ENCODE measurements around the gene LCP2. TPM values are rescaled to one million over a fixed set of nuclear protein-coding genes. Genes with fewer than 3 reads are reported as not detected.

The LCP2 gene
- total and polyA plus RNA-seq, 10 of the 15 experiments (the other 5 are each of a cell fraction or from before 2014, with no cell fraction given), result 8.0 to 50.5 (median 20.6) TPM

- no TSS peak for BruUV-seq (replicated peaks)
- intact Hi-C loops (cut with micrococcal nuclease; ENCODE audit: unreplicated experiment) (no loop called here), in situ Hi-C loops (cut with MboI) (no loop called here)
- H3K9me3 ChIP-seq (replicated peaks; ENCODE audit: control insufficient read depth, insufficient read depth, low read length), result no peaks in the 10 kb centered on the region
- H3K36me3 ChIP-seq (ENCODE audit: control insufficient read depth in 2 of 2, insufficient read depth in 2 of 2, low read length in 1 of 2), result no peaks in the 10 kb centered on the region
- SMC1A ChIA-PET (ENCODE audit: uncharacterized antibody, unreplicated experiment), result interaction anchor here (1.2 to 4.6 kb wide), 8 partner anchors 9 to 24 kb away, joined by 3 to 31 read pairs (median 11); partner anchors contain the start of gene LCP2
- TF ChIP-seq SMAD1 (IDR thresholded peaks at IDR 0.05; ENCODE audit: low read depth, partially characterized antibody), result no peak
- TF ChIP-seq EED (IDR thresholded peaks at IDR 0.05; ENCODE audit: low read depth), result no peak
- no peak for TF ChIP-seq SPI1 (IDR thresholded peaks at IDR 0.05; ENCODE audit: borderline replicate concordance, insufficient read depth, low read depth, low read length)
- TF ChIP-seq CBX5 (IDR thresholded peaks at IDR 0.05; ENCODE audit: low read depth), result no peak
- no peak for TF ChIP-seq HDAC6 (IDR thresholded peaks at IDR 0.05; ENCODE audit: unreplicated experiment)
- no peak for TF ChIP-seq STAT1 (conservative IDR thresholded peaks at IDR 0.05)
- TF ChIP-seq TARDBP (IDR thresholded peaks at IDR 0.05; ENCODE audit: borderline replicate concordance), result no peak
- TF ChIP-seq PKNOX1 (IDR thresholded peaks at IDR 0.05), result no peak
- no peak for TF ChIP-seq TCF12 (IDR thresholded peaks at IDR 0.05; ENCODE audit: low read depth, low read length)
- TF ChIP-seq PML (IDR thresholded peaks at IDR 0.05; ENCODE audit: low read length), result no peak
- TF ChIP-seq, protein P1, sequence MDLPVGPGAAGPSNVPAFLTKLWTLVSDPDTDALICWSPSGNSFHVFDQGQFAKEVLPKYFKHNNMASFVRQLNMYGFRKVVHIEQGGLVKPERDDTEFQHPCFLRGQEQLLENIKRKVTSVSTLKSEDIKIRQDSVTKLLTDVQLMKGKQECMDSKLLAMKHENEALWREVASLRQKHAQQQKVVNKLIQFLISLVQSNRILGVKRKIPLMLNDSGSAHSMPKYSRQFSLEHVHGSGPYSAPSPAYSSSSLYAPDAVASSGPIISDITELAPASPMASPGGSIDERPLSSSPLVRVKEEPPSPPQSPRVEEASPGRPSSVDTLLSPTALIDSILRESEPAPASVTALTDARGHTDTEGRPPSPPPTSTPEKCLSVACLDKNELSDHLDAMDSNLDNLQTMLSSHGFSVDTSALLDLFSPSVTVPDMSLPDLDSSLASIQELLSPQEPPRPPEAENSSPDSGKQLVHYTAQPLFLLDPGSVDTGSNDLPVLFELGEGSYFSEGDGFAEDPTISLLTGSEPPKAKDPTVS (IDR thresholded peaks at IDR 0.05; ENCODE audit: low read depth, low read length), result no peak
- no peak for TF ChIP-seq NR2C1 (IDR thresholded peaks at IDR 0.05)
- TF ChIP-seq POLR2AphosphoS2 (IDR thresholded peaks at IDR 0.05; ENCODE audit: low read depth, low read length), result no peak
- TF ChIP-seq CHD1 (IDR thresholded peaks at IDR 0.05; ENCODE audit: low read depth, low read length), result no peak
- H4K20me1 ChIP-seq (ENCODE audit: control insufficient read depth, insufficient read depth), result no peaks in the 10 kb centered on the region
- no peak overlapping the region for H3K9ac ChIP-seq (ENCODE audit: control insufficient read depth, insufficient read depth, low read length)
- no peaks in the 10 kb centered on the region; a peak in 1 of 4 replicates for H3K27me3 ChIP-seq (replicated peaks in 1 of 2; ENCODE audit: control insufficient read depth in 2 of 2, insufficient read depth in 2 of 2, low read length in 1 of 2)
- RAD21 ChIA-PET (ENCODE audit: unreplicated experiment), result interaction anchor here (1.5 kb wide), 1 partner anchor 22 kb away, joined by 4 read pairs; no protein-coding TSS in a partner anchor
- H3K27ac ChIP-seq (ENCODE audit: control insufficient read depth, insufficient read depth), result no peak overlapping the region
- peaks cover 11% of the 10 kb centered on the region for H3K4me1 ChIP-seq (ENCODE audit: control insufficient read depth, insufficient read depth, low read length)
- H3K4me3 ChIP-seq, result no peak overlapping the region
- no peak overlapping the region for H3K4me2 ChIP-seq (ENCODE audit: control insufficient read depth, insufficient read depth)
- POLR2A ChIA-PET, result interaction anchor here (0.6 to 1.6 kb wide), 2 partner anchors 12 to 18 kb away, joined by 3 read pairs; no protein-coding TSS in a partner anchor
- WGBS (ENCODE audit: insufficient coverage, insufficient replicate concordance, low lambda C conversion rate, missing lambda C conversion rate), result 66% methylated on average over 2 of the region's 2 CpGs
- no peak for FAIRE-seq
- ATAC-seq, result no peak
- H2AFZ ChIP-seq (ENCODE audit: control insufficient read depth, low read depth, low read length), result no peak overlapping the region
- no peak for DNase-seq (ENCODE audit: low read depth, low spot score)
- CTCF ChIA-PET, result interaction anchor here (0.8 to 2.3 kb wide), 6 partner anchors 8 to 48 kb away, joined by 3 to 9 read pairs (median 6); partner anchors contain the start of gene LCP2
- no peaks in the 10 kb centered on the region for H3K79me2 ChIP-seq (ENCODE audit: control insufficient read depth, insufficient read depth, low read length)
These were observed 17.0 kb upstream of the LCP2 start for GRCh38 chr5:170314541-170315095.
